ENCODE data around the gene CLEC18A. TPM values are rescaled to one million over a fixed set of nuclear protein-coding genes. Genes with fewer than 3 reads are reported as not detected.

Gene CLEC18A
- total and polyA plus RNA-seq, 10 donors = 0.47 to 5.3 (median 1.5) TPM

DNA sequence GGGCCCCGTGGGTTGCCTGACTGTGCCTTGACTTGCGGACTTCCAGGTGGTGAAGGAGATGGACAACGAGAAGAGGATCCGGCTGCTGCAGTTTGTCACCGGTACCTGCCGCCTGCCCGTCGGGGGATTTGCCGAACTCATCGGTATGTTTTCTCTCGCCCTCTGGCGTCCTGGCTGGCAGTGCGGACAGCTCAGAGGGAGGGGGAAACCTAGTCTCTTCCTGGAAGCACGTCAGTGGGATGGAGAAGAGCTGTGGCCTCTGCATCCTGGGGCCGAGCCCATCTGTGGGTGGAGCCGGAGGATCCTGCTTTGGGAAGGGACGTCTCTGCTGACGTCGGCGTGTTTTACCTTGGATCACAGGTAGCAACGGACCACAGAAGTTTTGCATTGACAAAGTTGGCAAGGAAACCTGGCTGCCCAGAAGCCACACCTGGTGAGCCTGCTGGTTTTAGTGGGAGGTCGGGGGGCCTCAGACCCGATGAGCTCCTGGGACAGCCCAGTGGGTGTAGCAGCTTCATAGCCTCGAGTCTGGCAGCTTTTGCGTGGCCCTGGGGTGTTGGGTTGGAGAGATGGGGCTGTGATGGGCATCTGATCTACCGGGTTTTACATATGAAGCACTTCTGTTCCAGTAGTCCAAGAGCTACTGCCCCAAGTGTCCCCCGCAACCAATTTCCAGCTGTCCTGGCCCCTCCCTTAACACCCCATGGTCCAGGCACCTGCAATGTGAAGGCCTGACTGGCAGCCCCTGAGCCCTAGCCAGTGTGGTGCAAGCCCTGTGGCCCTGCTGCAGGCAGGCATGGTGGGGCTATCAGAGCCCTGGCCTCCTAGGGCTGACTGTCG lies 11.9 kb upstream of the CLEC18A start:
- Histone ChIP-seq H3K4me1 (no peaks in the 10 kb centered on the region), H3K27ac (no peak overlapping the region), H3K4me3 (no peak overlapping the region), H3K27me3 (replicated peaks in 1 of 7) (no peaks in the 10 kb centered on the region), H3K9me3 (no peaks in the 10 kb centered on the region), H3K36me3 (peaks cover 0 to 90% (median 81%) of the 10 kb centered on the region in 6 donors)
- TF ChIP-seq CTCF (IDR thresholded peaks at IDR 0.05 in 8 of 11, conservative IDR thresholded peaks at IDR 0.05 in 3 of 11) = no peak
- TF ChIP-seq POLR2A (IDR thresholded peaks at IDR 0.05) = no peak
- TF ChIP-seq POLR2AphosphoS5 (IDR thresholded peaks at IDR 0.05) = no peak
- no peak for DNase-seq
- WGBS, 5 donors = 94 to 96% (median 94%) methylated on average over 20 to 28 of the region's 28 CpGs
- intact Hi-C loops (cut with DNase I; ENCODE audit: low total_unique reads) = no loop called here

GRCh38 chr16:69939821-69940585 lies 11.1 kb upstream of the CLEC18A start:
- intact Hi-C loops (cut with DNase I; ENCODE audit: low total_unique reads) = no loop called here
- Histone ChIP-seq H3K36me3 (peaks cover 0 to 82% (median 73%) of the 10 kb centered on the region in 6 donors), H3K4me3 (no peak overlapping the region), H3K9me3 (no peaks in the 10 kb centered on the region), H3K4me1 (no peaks in the 10 kb centered on the region), H3K27ac (no peak overlapping the region), H3K27me3 (replicated peaks in 1 of 7) (no peaks in the 10 kb centered on the region)
- no peak for DNase-seq
- TF ChIP-seq POLR2AphosphoS5 (IDR thresholded peaks at IDR 0.05) = peak in 1 of 3 donors; percentile 25
- TF ChIP-seq POLR2A (IDR thresholded peaks at IDR 0.05) = no peak
- TF ChIP-seq CTCF (IDR thresholded peaks at IDR 0.05 in 8 of 11, conservative IDR thresholded peaks at IDR 0.05 in 3 of 11) = no peak
- 93 to 97% (median 96%) methylated on average over 23 to 26 of the region's 26 CpGs for WGBS, 5 donors

GRCh38 chr16:69940676-69941075 lies 10.5 kb upstream of the CLEC18A start:
- no peaks in the 10 kb centered on the region for H3K27me3 ChIP-seq (replicated peaks in 1 of 7)
- no peak overlapping the region for H3K27ac ChIP-seq
- no peaks in the 10 kb centered on the region for H3K4me1 ChIP-seq
- intact Hi-C loops (cut with DNase I; ENCODE audit: low total_unique reads) = no loop called here
- TF ChIP-seq POLR2AphosphoS5 (IDR thresholded peaks at IDR 0.05) = no peak
- TF ChIP-seq POLR2A (IDR thresholded peaks at IDR 0.05) = no peak
- TF ChIP-seq CTCF (IDR thresholded peaks at IDR 0.05 in 8 of 11, conservative IDR thresholded peaks at IDR 0.05 in 3 of 11) = no peak
- no peak overlapping the region for H3K4me3 ChIP-seq
- H3K9me3 ChIP-seq = no peaks in the 10 kb centered on the region
- no peak for DNase-seq
- peaks cover 0 to 75% (median 66%) of the 10 kb centered on the region in 6 donors for H3K36me3 ChIP-seq
- 93 to 99% (median 95%) methylated on average over 10 to 13 of the region's 13 CpGs for WGBS, 5 donors
